PFSK-1 (cell line): ENCODE data around the gene ENTHD1.

Experiments
- FOXP2 ChIP-seq: optimal IDR thresholded peaks from 2 replicates; pipeline ENCODE3; 2011; ENCODE audit warnings: borderline replicate concordance, control low read depth, inconsistent platforms; ENCODE audit not compliant: insufficient read depth; ENCODE audit errors: extremely low read length, extremely low read depth
- POLR2AphosphoS5 ChIP-seq: IDR thresholded peaks from 2 replicates; pipeline ENCODE4 v1.6.1; 2012; ENCODE audit warnings: low read depth, mild to moderate bottlenecking, control low read depth, low read length, moderate library complexity
- REST ChIP-seq, 2 experiments: IDR thresholded peaks; 2 replicates each; pipeline versions ENCODE4 v1.6.1 to v1.8.0; 2011 to 2012; ENCODE audit warnings: low read depth in 2 of 2, low read length in 2 of 2, control low read depth in 1 of 2, inconsistent platforms in 1 of 2, mild to moderate bottlenecking in 1 of 2, moderate library complexity in 1 of 2; ENCODE audit not compliant: insufficient read depth in 1 of 2
- SIN3A ChIP-seq: IDR thresholded peaks from 2 replicates; pipeline ENCODE4 v1.6.1; 2012; ENCODE audit warnings: mild to moderate bottlenecking, low read length, moderate library complexity, borderline replicate concordance; ENCODE audit not compliant: insufficient read depth
- TAF1 ChIP-seq: IDR thresholded peaks from 2 replicates; pipeline ENCODE4 v1.6.1; 2012; ENCODE audit warnings: low read length, control low read depth, borderline replicate concordance; ENCODE audit not compliant: insufficient read depth

The ENTHD1 gene

GRCh38 chr22:39925273-39925672 is 31.7 kb upstream of the ENTHD1 start:
- TF ChIP-seq POLR2AphosphoS5 (no peak), TAF1 (no peak), SIN3A (no peak), REST (IDR thresholded peaks at IDR 0.05; ENCODE audit: insufficient read depth in 1 of 2, low read depth in 2 of 2, low read length in 2 of 2) (no peak), FOXP2 (no peak)

- TF ChIP-seq SIN3A = no peak
- no peak for TF ChIP-seq REST (IDR thresholded peaks at IDR 0.05; ENCODE audit: insufficient read depth in 1 of 2, low read depth in 2 of 2, low read length in 2 of 2)
- no peak for TF ChIP-seq FOXP2
- TF ChIP-seq TAF1 = no peak
- no peak for TF ChIP-seq POLR2AphosphoS5
These were observed 30.7 kb upstream of the ENTHD1 start for GRCh38 chr22:39924286-39924685.

GRCh38 chr22:39923696-39924095 is 30.1 kb upstream of the ENTHD1 start:
- TF ChIP-seq SIN3A (no peak), POLR2AphosphoS5 (no peak), FOXP2 (no peak), REST (IDR thresholded peaks at IDR 0.05; ENCODE audit: insufficient read depth in 1 of 2, low read depth in 2 of 2, low read length in 2 of 2) (no peak), TAF1 (no peak)

GRCh38 chr22:39920134-39920743 is 26.7 kb upstream of the ENTHD1 start:
- no peak for TF ChIP-seq FOXP2
- no peak for TF ChIP-seq REST (IDR thresholded peaks at IDR 0.05; ENCODE audit: insufficient read depth in 1 of 2, low read depth in 2 of 2, low read length in 2 of 2)
- TF ChIP-seq SIN3A = no peak

- TF ChIP-seq SIN3A (no peak), FOXP2 (no peak), TAF1 (no peak), REST (IDR thresholded peaks at IDR 0.05; ENCODE audit: insufficient read depth in 1 of 2, low read depth in 2 of 2, low read length in 2 of 2) (no peak), POLR2AphosphoS5 (no peak)
These were observed 24.4 kb upstream of the ENTHD1 start for GRCh38 chr22:39917776-39918495.
